GM18511 (cell line): ENCODE results near the gene TNXB.
"Not testable (repeated sequence)": the region's sequence is repeated elsewhere in the genome, so short reads cannot be mapped to it uniquely, and the experiment has no call there.

Experiments used
- ATAC-seq: cut with Tn5 transposase; IDR thresholded peaks from one replicate; pipeline ENCODE4 v1.9.1; 2021; ENCODE audit warnings: mild to moderate bottlenecking, moderate library complexity; ENCODE audit not compliant: unreplicated experiment

Gene TNXB

DNA sequence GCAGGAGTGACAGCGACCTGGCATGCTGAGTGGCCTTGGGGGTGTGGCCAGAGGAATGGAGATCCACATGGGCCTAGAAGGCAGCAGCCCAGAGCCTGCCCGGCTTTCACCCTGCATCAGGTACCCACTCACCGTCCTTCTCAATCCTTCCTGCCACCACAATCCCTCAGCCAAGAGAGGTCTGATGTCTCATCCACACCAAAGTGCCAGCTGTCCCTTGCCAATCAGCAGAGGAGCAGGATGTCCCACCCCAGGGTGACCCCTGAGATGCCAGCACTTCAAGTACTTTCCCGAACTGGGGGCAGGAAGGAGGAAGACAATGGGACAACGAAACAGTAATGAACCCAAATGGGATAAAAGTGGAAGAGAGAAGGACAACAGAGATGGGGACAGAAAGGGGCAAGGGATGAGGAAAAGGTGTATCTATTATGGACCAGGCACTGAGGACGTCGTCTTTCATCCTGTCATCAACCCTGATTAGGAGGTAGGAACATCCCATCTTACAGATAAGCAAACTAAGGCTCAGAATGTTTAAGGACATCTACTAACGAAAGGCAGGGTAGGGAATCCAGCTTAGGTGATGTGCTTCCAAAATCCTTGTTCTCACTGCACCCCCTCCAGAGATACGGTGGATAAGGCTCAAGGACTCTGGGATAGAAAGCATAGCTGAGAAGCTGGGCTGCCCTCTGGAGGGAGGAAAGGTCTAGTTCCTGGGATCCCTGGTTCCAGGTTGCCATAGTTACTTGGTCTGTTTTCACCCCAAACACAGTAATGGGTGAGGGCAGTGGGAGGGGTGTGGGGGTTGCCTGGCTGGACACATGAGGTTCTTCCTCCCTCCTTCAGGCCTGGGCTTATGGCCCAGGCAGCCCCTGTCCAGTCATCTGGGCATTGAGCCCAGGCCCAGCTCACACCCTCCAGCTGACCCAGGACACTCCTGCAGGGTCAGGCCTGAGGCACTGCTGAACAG, 4.5 kb upstream of the TNXB start:
- ATAC-seq, result no peak

- ATAC-seq, result no peak
Observed at GRCh38 chr6:32112431-32112980, 3.4 kb upstream of the TNXB start.

DNA sequence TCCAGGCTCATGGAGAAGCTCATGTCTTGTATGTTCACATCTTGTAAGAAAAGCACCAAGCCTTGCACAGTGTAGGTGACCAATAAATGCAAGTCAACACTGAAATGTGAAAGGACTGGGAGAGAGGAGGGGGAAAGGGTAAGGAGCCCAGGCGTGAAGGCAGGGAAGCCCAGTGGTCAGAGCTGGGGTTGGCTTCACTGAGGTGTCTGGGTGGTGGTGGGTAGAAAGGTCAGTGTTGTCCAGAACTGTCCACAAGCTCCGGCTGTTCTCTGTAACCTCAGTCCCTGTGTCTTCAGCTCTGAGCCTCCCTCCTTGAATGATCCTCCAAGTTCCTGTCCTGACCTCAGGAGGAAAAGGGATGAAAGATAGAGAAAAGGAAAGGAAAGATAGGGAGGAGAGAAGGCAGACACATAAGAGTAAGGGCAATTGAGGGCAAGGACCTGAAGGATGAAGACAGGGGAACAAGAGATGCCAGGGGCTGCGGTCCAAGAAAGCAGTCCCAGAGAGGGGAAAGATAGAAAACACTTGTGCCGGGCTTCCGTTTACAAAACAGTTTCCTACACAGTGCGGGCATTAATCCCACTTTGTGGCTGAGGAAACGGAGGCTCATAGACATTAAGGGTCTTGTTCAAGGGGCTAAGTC, 2.4 kb upstream of the TNXB start:
- ATAC-seq, result no peak

DNA sequence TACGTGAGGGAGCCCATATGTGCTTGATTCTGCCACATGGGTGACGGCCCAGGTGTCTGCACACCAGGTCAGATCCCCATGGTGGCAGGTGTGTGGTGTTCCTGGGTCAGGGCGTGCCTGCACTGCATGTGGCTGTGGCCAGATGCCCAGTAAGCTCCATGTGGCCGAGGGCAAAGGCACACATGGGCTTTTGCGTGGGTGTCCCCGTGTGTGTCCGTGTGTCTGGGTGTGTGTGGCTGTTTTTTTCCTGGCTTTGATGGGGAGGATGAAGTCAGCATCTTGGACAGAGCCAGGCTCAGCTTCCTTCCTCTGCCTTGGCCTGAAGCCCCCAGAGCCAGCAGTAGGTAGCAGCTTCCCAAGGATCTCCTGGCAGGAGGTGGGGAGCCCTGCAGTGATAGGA, 1.5 kb upstream of the TNXB start:
- ATAC-seq, result no peak

DNA sequence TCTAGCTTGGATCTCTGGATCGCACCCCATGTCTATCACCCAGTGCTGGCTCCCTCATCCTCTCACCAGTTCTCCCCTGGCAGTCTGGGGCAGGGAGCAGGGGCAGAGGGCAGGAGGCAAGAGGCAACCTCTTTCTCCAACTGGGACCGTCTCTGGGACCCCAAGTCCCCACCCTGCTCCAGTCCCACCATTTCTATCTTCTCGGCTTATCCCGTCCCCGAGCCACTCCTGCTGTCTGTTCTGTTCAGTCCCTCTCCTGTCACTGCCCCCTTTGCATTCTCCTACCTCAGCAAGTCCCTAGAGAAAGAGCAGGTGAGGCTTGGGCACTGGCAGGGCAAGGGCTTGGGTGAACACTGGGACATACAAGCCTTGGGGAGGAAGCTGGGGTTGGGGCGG, 625 bp upstream of the TNXB start:
- no peak for ATAC-seq

GRCh38 chr6:32108727-32109113, 418 bp downstream of the TNXB start:
- no peak for ATAC-seq

GRCh38 chr6:32108094-32108627, 977 bp downstream of the TNXB start:
- no peak for ATAC-seq

GRCh38 chr6:32107406-32107805, 1.7 kb downstream of the TNXB start:
- no peak for ATAC-seq

DNA sequence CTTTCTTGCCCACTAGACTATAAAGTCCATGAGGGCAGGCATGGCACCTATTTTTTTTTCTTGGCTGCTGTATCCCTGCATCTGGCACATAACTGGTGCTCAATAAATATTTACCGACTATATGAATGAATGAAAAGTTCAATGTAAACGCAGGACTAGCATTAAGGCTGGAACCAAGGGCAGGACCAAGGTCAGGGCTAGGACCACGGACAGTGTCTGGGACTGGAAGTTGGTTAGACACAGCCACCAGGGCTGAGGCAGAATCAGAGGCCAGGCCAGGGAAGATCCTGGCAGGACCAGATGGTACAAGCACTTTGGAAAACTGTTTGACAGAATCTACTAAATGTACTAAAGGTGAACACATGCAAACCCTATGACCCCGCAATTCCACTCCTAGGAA, 3.7 kb downstream of the TNXB start:
- no peak for ATAC-seq

GRCh38 chr6:32102255-32102654, 6.9 kb downstream of the TNXB start:
- no peak for ATAC-seq

- ATAC-seq, result not testable (repeated sequence)
Observed at GRCh38 chr6:32100251-32100650, 8.9 kb downstream of the TNXB start.

GRCh38 chr6:32097364-32097763, 11.8 kb downstream of the TNXB start:
- no peak for ATAC-seq

DNA sequence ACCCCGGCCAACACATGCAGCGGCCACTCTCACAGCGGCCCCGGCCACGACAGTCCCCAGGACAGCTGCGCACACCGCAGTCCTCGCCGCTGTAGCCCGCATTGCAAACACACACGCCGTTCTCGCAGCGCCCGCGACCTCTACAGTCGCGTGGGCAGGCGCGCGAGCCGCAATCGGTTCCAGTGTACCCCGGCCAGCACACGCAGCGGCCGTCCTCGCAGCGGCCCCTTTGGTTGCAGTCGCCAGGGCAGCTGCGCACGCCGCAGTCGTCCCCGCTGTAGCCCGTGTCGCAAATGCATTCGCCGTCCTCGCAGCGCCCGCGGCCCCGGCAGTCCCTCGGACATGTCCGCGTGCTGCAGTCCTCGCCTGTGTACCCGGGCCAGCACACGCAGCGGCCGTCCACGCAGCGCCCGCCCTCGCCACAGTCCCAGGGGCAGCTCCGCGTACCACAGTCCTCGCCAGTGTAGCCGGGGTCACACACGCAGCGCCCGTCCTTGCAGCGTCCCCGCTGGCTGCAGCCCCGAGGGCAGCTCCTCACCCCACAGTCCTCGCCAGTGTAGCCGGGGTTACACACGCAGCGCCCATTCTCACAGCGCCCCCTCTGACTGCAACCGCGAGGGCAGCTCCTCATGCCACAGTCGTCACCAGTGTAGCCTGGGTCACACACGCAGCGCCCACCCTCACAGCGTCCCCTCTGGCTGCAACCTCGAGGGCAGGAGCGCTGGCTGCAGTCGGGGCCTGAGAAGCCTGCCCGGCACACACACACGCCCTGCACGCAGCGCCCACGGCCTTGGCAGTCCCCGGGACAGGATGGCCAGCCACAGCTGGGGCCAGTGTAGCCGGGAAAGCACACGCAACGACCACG, 12.5 kb downstream of the TNXB start:
- no peak for ATAC-seq

DNA sequence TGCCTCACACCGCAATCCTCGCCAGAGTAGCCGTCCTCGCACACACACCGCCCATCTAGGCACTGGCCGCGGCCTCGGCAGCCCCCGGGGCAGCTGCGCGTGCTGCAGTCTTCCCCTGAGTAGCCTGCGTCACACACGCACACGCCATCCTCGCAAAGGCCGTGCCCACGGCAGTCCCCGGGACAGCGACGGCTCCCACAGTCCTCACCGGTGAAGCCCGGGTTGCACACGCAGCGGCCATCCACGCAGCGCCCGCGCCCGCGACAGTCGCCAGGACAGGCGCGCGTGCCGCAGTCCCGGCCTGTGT, 13.1 kb downstream of the TNXB start:
- no peak for ATAC-seq

DNA sequence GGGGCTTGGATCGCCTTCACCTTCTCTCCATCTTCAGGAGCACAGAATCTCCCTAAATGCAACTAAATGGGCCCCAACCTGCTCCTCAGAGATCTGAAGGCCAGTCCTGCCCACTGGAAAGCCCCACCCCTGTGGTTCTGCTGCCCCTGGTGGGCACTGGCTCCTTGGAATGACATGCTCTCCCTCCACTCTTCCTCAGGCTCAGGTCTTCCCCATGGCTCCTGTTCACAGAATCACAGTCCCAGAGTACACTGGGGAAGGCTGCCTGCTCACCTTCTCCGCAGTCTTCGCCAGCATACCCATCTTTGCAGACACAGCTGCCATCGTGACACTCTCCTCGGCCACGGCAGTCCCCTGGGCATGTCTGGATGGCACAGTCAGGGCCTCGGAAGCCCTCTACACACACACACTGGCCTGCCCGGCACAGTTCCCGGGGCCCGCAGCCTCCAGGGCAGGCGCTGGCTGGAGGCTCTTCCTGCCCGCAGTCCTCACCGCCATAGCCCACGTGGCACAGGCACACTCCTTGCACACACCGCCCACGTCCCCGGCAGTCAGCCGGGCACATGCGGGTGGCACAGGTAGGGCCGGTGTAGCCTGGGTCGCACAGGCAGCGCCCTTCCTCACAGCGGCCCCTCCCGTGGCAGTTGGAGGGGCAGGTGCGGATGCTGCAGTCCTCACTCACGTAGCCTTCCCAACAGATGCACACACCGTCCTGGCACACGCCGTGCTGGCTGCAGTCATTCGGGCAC, 13.6 kb downstream of the TNXB start:
- no peak for ATAC-seq

DNA sequence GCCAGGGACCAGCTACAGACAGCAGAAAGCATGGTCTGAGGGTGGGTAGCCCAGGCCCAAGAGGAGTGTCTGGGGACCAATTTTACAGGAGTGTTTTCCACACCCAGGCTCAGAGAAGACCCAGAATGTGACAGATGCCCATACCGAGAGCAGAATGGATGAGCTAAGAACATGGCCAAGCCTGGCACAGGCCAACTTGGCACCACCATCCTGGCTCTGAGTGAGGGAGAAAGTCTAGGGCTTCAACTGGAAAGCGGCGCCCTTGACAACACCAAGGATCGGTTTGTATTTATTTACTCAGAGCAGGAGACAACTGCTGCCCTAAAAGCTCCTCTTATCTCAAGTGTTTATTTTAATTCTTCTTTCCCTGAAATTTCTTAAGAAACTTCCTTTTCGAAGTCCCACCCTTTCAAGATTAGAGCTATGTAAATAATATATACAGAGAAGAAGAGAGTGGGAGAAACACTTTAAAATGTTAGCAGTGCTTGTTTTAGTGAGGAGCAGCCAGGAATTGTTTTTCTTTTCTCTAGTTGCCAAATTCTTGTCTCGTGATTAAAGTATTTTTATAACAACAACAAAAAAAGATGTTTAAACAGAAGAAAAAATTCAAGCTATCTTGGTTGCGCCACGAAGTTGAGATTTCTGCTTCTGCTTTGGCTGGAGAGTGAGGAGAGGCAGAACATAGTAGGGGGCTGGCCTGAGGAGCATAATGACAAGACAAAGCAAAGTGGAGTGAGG, 16.2 kb downstream of the TNXB start:
- no peak for ATAC-seq

DNA sequence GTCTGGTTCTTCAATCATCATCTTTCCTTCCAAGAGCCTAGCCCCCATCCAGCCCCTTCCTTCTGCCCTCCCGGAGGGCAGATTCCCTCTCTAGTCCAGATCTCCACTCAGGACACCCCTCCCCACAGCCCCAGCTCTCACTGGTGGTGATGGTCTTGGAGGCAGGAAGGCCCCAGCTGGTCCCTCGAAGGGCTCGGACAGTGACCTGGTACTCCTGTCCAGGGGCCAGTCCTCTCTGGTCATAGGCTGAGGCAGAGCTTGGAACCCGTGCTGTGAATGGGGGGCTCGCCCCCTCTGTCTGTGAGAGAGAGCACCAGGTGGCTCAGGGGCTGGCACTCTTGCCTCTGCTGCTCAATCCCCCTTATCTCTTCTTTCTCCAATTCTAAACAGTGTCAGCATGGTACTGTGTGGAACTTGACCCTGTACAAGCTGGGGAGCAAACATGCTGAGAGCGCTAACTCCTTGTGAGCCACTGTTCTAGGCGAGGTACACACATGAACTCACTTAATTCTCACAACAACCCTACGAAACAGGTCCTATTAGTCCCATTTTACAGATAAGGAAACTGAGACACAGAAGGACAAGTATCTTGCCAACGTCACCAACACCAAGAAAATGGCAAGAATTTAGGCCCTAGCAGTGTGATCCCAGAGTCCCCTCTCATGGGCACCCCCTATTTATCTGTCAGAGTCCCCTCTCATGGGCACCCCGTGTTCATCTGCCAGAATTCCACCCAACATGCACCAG, 19.9 kb downstream of the TNXB start:
- ATAC-seq, result no peak

- no peak for ATAC-seq
Observed at GRCh38 chr6:32088487-32089049, 20.6 kb downstream of the TNXB start.
